Brain microvascular endothelial cell (primary cell): ENCODE measurements around the gene ACOX3.

ENCODE experiments used
- DNase-seq: peaks from one replicate; pipeline ENCODE4 v3.0.0-alpha.2; 2020
- H3K27ac ChIP-seq: fragments of 250-450 bp; sonication (Bioruptor Pico); 2 replicates; pipeline ENCODE4 v1.5.1; 2020; ENCODE audit warnings: mild to moderate bottlenecking, moderate library complexity
- H3K27me3 ChIP-seq: fragments of 250-450 bp; sonication (Bioruptor Pico); replicated peaks from 2 replicates; pipeline ENCODE4 v1.5.1; 2020; ENCODE audit warnings: mild to moderate bottlenecking
- H3K36me3 ChIP-seq: fragments of 250-450 bp; sonication (Bioruptor Pico); replicated peaks from 2 replicates; pipeline ENCODE4 v1.5.1; 2020; ENCODE audit warnings: mild to moderate bottlenecking
- H3K4me3 ChIP-seq: 2 replicates; pipeline ENCODE4 v1.5.1; 2011; ENCODE audit warnings: low read depth, mild to moderate bottlenecking, control low read depth, low read length, moderate library complexity
- in situ Hi-C: cut with HindIII; loops from 2 replicates; pipeline ENCODE4 v1.10.0; 2017; ENCODE audit warnings: low sequenced_read_pairs, low pct_ligation_motif_present
- TF ChIP-seq, protein P1 (sequence below): IDR thresholded peaks from 2 replicates; pipeline ENCODE4 v1.5.1; 2011; ENCODE audit warnings: low read depth, mild to moderate bottlenecking, moderate library complexity, low read length, control low read depth, inconsistent platforms; ENCODE audit errors: missing control alignments

ACOX3 gene

DNA sequence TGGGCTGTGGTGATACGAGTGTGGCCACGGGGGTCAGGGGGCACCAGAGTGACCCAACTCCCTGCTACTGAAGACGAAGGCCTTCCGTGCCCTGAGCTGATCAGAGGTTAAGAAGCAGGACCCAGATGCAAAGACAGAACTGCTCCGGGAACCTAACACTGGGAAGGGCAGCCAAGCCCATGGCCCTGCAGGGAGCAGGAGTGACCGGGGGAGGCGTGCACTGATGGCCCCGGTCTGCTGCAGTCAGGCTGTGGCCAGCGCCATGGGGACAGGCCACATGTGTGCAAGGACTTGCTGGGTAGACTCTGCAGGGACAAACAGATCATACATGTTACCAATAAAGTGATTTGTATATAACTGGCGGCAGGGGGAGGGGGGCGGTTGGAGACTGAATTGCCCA is 74.6 kb downstream of the ACOX3 start:
- no peak for DNase-seq
- in situ Hi-C loops, result no loop called here

DNA sequence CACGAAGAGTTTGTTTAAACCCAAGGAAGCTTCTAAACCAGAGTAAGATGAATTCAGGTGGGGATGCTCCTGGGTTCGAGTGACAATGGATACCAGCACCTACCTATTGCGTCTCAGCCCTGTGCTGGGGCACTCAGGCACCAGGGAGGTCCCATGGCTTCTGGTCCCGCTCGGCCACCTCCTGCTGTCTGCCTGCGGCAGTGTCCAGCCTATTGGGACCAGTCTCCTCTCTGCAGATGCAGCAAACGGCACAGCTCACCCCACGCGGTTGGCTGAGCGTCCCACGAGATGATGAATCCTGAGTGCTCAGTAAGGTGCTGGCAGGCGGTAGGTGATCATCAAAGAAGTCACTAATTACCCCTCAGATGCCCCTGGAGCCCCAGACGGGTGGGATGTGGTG is 75.2 kb downstream of the ACOX3 start:
- no peak for DNase-seq
- Histone ChIP-seq H3K4me3 (no peak overlapping the region), H3K27me3 (no peaks in the 10 kb centered on the region), H3K27ac (no peak overlapping the region), H3K36me3 (no peaks in the 10 kb centered on the region)
- in situ Hi-C loops, result no loop called here
- TF ChIP-seq, protein P1, sequence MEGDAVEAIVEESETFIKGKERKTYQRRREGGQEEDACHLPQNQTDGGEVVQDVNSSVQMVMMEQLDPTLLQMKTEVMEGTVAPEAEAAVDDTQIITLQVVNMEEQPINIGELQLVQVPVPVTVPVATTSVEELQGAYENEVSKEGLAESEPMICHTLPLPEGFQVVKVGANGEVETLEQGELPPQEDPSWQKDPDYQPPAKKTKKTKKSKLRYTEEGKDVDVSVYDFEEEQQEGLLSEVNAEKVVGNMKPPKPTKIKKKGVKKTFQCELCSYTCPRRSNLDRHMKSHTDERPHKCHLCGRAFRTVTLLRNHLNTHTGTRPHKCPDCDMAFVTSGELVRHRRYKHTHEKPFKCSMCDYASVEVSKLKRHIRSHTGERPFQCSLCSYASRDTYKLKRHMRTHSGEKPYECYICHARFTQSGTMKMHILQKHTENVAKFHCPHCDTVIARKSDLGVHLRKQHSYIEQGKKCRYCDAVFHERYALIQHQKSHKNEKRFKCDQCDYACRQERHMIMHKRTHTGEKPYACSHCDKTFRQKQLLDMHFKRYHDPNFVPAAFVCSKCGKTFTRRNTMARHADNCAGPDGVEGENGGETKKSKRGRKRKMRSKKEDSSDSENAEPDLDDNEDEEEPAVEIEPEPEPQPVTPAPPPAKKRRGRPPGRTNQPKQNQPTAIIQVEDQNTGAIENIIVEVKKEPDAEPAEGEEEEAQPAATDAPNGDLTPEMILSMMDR, result no peak

More for the DNA sequence above, 74.6 kb downstream of the ACOX3 start:
- no peaks in the 10 kb centered on the region for H3K36me3 ChIP-seq
- H3K27ac ChIP-seq, result no peak overlapping the region
- no peaks in the 10 kb centered on the region for H3K27me3 ChIP-seq
- H3K4me3 ChIP-seq, result no peak overlapping the region
- TF ChIP-seq, protein P1, result no peak

DNA sequence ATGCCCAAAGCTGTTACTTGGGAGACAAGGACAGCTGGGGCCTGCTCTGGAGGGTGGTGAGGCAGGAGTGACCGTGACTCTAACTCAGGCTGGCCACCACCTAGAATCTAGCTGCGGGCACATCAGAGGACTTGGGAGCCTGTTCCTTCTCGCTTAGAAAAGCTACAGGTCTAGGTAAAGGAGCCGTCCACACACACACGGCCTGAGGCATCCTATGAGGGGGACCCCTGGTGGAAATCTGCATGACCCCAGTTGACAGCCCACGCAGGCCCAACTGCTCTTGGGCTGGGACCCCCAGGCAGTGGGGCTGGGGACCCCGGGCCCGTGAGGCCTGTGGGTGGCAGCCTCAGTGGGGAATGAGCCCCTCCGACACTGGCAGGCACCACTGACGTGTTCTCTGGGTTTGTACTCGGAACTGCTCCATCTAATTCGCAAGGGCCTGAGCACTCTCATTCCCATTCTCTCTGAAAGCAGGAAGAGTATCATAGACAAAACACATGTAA is 75.6 kb downstream of the ACOX3 start:
- Histone ChIP-seq H3K4me3 (no peak overlapping the region), H3K27me3 (no peaks in the 10 kb centered on the region), H3K36me3 (no peaks in the 10 kb centered on the region), H3K27ac (no peak overlapping the region)
- DNase-seq, result no peak
- in situ Hi-C loops, result no loop called here
- TF ChIP-seq, protein P1, result no peak

DNA sequence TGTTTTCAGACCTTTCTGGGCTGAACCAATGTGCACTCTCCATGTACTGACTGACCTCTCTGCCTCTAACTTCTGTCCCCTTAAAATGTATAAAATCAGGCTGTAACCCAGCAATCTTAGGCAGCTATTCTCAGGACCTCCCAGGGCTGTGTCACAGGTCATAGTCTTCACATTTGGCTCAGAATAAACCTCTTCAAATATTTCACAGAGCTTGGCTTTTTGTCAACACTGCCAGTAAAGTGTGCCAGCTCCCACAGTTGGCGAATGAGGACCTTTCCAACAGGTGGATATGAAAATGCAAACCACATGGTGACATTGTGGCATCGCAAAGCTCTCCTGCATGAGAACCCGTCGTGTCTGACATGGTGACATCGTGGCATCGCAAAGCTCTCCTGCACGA is 76.4 kb downstream of the ACOX3 start:
- DNase-seq, result no peak
- no peaks in the 10 kb centered on the region for H3K27me3 ChIP-seq
- in situ Hi-C loops, result no loop called here
- H3K36me3 ChIP-seq, result no peaks in the 10 kb centered on the region
- no peak overlapping the region for H3K4me3 ChIP-seq
- no peak overlapping the region for H3K27ac ChIP-seq
- TF ChIP-seq, protein P1, result no peak

DNA sequence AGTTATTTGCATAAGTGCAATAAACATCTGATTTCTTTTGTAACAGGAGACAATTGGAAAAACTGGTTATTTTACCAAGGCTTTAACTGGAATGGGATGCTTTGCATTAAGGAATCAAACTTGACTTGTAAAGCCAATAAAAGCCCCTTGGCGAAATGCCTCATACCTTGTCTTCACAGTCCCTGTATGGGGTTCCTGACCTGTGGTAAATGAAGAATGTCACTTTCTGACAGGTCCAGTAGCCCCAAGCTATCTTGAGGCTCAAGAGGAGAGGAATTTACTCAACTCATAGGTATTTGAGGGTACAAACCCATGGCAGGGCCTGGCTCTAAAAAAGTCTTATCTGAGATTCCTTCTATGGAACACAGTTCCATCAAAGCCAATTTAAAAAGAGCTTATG is 78.0 kb downstream of the ACOX3 start:
- in situ Hi-C loops, result no loop called here
- no peaks in the 10 kb centered on the region for H3K27me3 ChIP-seq
- H3K27ac ChIP-seq, result no peak overlapping the region
- H3K4me3 ChIP-seq, result no peak overlapping the region
- DNase-seq, result no peak
- H3K36me3 ChIP-seq, result no peaks in the 10 kb centered on the region
- TF ChIP-seq, protein P1, result no peak

DNA sequence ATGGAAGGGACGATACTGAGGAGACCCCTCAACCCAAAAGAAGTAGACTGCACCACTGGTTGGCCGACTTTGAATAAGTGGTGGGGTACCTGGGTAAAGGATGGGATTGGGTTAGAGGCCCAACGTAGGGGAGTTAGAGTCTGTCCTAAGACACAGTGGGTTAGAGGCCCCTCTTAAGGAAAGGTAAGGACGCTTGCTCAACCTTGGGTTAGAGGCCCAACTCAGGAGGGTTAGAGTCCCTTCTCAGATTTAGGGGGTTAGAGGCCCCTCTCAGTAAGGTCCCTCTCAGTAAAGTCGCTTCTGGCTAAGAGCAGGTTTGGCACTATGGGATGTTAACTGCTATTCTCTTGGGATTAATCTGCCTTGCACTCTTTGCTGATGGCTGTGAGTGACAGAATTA is 81.3 kb downstream of the ACOX3 start:
- no peak for DNase-seq
- Histone ChIP-seq H3K27me3 (no peaks in the 10 kb centered on the region), H3K36me3 (no peaks in the 10 kb centered on the region), H3K4me3 (no peak overlapping the region), H3K27ac (no peak overlapping the region)
- in situ Hi-C loops, result no loop called here
- TF ChIP-seq, protein P1, result no peak
